ENCODE data around the gene MICAL2.

GRCh38 chr11:12214751-12215150, 104.4 kb downstream of the MICAL2 start:
- TF ChIP-seq POLR2A (IDR thresholded peaks at IDR 0.05) (no peak), CTCF (IDR thresholded peaks at IDR 0.05) (no peak)
